Stimulated activated CD8-positive, alpha-beta memory T cell treated with anti-CD3 and anti-CD28 coated beads, Interleukin-4, amount 100 ng/mL, for 1 hour (primary cell): Measurements from ENCODE around the gene TLCD2.
"Not testable (repeated sequence)": the region's sequence is repeated elsewhere in the genome, so short reads cannot be mapped to it uniquely, and the experiment has no call there.

Experiments
- DNase-seq, 2 donors: peaks; one replicate each; pipeline ENCODE4 v3.0.0-alpha.2; 2020; ENCODE audit warnings: low read depth in 2 of 2, low spot score in 1 of 2

Gene TLCD2

GRCh38 chr17:1695365-1695764 is 14.8 kb downstream of the TLCD2 start:
- no peak for DNase-seq

- no peak for DNase-seq
These were observed 16.8 kb downstream of the TLCD2 start for GRCh38 chr17:1693339-1693738.

- DNase-seq = no peak
These were observed 19.5 kb downstream of the TLCD2 start for GRCh38 chr17:1690544-1691221.

- DNase-seq = not testable (repeated sequence)
These were observed 21.8 kb downstream of the TLCD2 start for GRCh38 chr17:1688405-1688804.

- no peak for DNase-seq
These were observed 24.1 kb downstream of the TLCD2 start for GRCh38 chr17:1686086-1686485.

GRCh38 chr17:1684378-1685189 is 25.6 kb downstream of the TLCD2 start, which contains the start of gene PRPF8:
PRPF8 (minus strand) TSS chr17:1684867; CDS start chr17:1684571, 296 bp downstream.
- peak; percentile 94 to 95 for DNase-seq

- no peak for DNase-seq
These were observed 26.7 kb downstream of the TLCD2 start for GRCh38 chr17:1683459-1683858.

- DNase-seq = no peak
These were observed 33.8 kb downstream of the TLCD2 start for GRCh38 chr17:1676401-1676800.

- DNase-seq = no peak
These were observed 37.0 kb downstream of the TLCD2 start for GRCh38 chr17:1673041-1673785.

- DNase-seq = not testable (repeated sequence)
These were observed 46.2 kb downstream of the TLCD2 start for GRCh38 chr17:1663934-1664333.

GRCh38 chr17:1661045-1661444 is 49.1 kb downstream of the TLCD2 start:
- DNase-seq = no peak

- DNase-seq = no peak
These were observed 52.1 kb downstream of the TLCD2 start for GRCh38 chr17:1658100-1658499.

- DNase-seq = no peak
These were observed 56.4 kb downstream of the TLCD2 start for GRCh38 chr17:1653735-1654134.

- not testable (repeated sequence) for DNase-seq
These were observed 57.4 kb downstream of the TLCD2 start for GRCh38 chr17:1652794-1653193.
